Measurements from ENCODE around the gene TPX2.

- TF ChIP-seq POLR2A (IDR thresholded peaks at IDR 0.05; ENCODE audit: low read depth, low read length) (no peak), TAF1 (IDR thresholded peaks at IDR 0.05; ENCODE audit: borderline replicate concordance, low read depth, low read length) (no peak)
Measured at GRCh38 chr20:31830406-31830981, 91.4 kb downstream of the TPX2 start.

Data from GM12892 (cell line).